ENCODE results near the gene VWC2. TPM values are rescaled to one million over a fixed set of nuclear protein-coding genes. Genes with fewer than 3 reads are reported as not detected.

Gene VWC2
- total RNA-seq, 2 donors from 2014 or later: not detected

DNA sequence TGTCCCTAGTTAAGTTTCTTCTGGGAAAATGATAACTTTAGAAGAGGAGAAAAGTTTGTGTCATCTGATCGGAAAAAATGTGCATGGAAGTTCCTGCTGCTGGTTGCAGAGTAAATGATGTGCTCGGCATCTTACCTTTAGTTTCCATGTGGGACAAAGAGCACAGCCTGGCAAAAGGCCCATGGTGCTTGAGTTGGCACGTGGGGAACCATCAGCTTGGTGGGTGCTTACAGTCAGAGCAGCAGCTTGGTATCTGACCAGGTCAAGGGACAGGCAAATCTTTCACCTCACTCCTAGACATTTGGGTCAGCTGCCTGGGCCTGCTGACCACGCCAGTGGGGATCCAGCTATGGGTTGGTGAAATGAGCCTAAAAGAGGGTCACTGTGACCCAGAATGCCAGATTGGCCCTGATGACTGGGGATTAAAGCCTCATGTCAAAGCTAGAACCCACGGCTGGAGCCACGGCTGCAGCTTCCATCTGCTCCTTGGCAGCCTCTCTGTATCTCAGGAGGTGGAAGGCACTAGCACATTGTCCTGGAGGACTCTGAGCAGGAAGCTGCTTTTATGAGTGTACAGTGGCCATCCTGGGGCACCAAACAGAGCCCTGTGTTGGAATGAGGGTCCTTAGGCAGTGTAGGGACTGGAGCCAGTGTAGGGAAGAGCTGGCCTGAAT is 24.7 kb downstream of the VWC2 start:
- H3K4me3 ChIP-seq: no peak overlapping the region
- ATAC-seq (no peak), DNase-seq (no peak)
- no peak for TF ChIP-seq POLR2A (IDR thresholded peaks at IDR 0.05)
- TF ChIP-seq CTCF (IDR thresholded peaks at IDR 0.05): no peak
- no peaks in the 10 kb centered on the region for H3K9me3 ChIP-seq
- H3K36me3 ChIP-seq (replicated peaks in 1 of 2; ENCODE audit: insufficient read depth in 1 of 2, low read depth in 2 of 2): no peaks in the 10 kb centered on the region
- WGBS, 2 donors: 64 to 74% methylated on average over 6 of the region's 6 CpGs
- H3K4me1 ChIP-seq: no peaks in the 10 kb centered on the region
- H3K27me3 ChIP-seq: no peaks in the 10 kb centered on the region
- H3K27ac ChIP-seq: no peak overlapping the region
- intact Hi-C loops (cut with DNase I): no loop called here

DNA sequence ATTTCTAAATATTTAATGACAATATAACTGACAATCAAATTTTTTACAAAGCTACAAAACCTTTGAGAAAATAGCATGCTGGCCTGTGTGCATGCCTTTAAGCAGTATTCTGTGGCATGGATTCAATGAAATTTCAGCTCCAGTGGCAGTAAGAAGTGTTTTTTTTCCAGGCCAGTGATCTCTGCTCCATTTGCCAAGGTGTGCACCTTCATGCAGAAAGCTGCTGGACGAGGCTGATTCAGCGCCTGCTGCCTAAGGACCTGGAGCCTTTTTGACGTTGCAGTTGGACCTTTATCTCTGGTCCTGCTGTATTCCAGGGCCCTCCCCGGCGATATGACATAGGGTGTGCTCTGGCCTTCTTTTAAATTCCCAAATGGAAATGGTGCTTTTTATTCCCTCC is 26.6 kb downstream of the VWC2 start:
- H3K4me1 ChIP-seq: no peaks in the 10 kb centered on the region
- H3K27ac ChIP-seq: no peak overlapping the region
- H3K36me3 ChIP-seq (replicated peaks in 1 of 2; ENCODE audit: insufficient read depth in 1 of 2, low read depth in 2 of 2): no peaks in the 10 kb centered on the region
- no peaks in the 10 kb centered on the region for H3K27me3 ChIP-seq
- intact Hi-C loops (cut with DNase I): no loop called here
- no peak overlapping the region for H3K4me3 ChIP-seq
- no peaks in the 10 kb centered on the region for H3K9me3 ChIP-seq
- WGBS, 2 donors: 77 to 78% methylated on average over 5 of the region's 5 CpGs
- no peak for DNase-seq
- ATAC-seq: no peak
- TF ChIP-seq POLR2A (IDR thresholded peaks at IDR 0.05) (no peak), CTCF (IDR thresholded peaks at IDR 0.05) (no peak)

- Histone ChIP-seq H3K4me3 (no peak overlapping the region), H3K36me3 (replicated peaks in 1 of 2; ENCODE audit: insufficient read depth in 1 of 2, low read depth in 2 of 2) (no peaks in the 10 kb centered on the region), H3K27ac (no peak overlapping the region), H3K4me1 (no peaks in the 10 kb centered on the region), H3K9me3 (no peaks in the 10 kb centered on the region), H3K27me3 (no peaks in the 10 kb centered on the region)
- WGBS, 2 donors: 91% methylated on average over 15 of the region's 15 CpGs
- intact Hi-C loops (cut with DNase I): no loop called here
- DNase-seq: no peak
- TF ChIP-seq CTCF (IDR thresholded peaks at IDR 0.05) (no peak), POLR2A (IDR thresholded peaks at IDR 0.05) (no peak)
- ATAC-seq: no peak
Measured at GRCh38 chr7:49802600-49802999, 29.2 kb downstream of the VWC2 start.

- 83 to 89% methylated on average over 4 of the region's 4 CpGs for WGBS, 2 donors
- Histone ChIP-seq H3K4me1 (no peaks in the 10 kb centered on the region), H3K27ac (no peak overlapping the region), H3K27me3 (no peaks in the 10 kb centered on the region), H3K36me3 (replicated peaks in 1 of 2; ENCODE audit: insufficient read depth in 1 of 2, low read depth in 2 of 2) (no peaks in the 10 kb centered on the region), H3K9me3 (no peaks in the 10 kb centered on the region), H3K4me3 (no peak overlapping the region)
- TF ChIP-seq CTCF (IDR thresholded peaks at IDR 0.05) (no peak), POLR2A (IDR thresholded peaks at IDR 0.05) (no peak)
- ATAC-seq: no peak
- DNase-seq: no peak
- intact Hi-C loops (cut with DNase I): no loop called here
Measured at GRCh38 chr7:49803812-49804211, 30.4 kb downstream of the VWC2 start.

GRCh38 chr7:49805371-49806007 is 32.1 kb downstream of the VWC2 start:
- H3K4me3 ChIP-seq: no peak overlapping the region
- ATAC-seq: no peak
- DNase-seq: no peak
- no peaks in the 10 kb centered on the region for H3K36me3 ChIP-seq (replicated peaks in 1 of 2; ENCODE audit: insufficient read depth in 1 of 2, low read depth in 2 of 2)
- intact Hi-C loops (cut with DNase I): no loop called here
- no peak for TF ChIP-seq CTCF (IDR thresholded peaks at IDR 0.05)
- WGBS, 2 donors: 61 to 73% methylated on average over 2 of the region's 2 CpGs
- H3K9me3 ChIP-seq: no peaks in the 10 kb centered on the region
- no peaks in the 10 kb centered on the region for H3K27me3 ChIP-seq
- H3K27ac ChIP-seq: no peak overlapping the region
- H3K4me1 ChIP-seq: no peaks in the 10 kb centered on the region

Data from body of pancreas (tissue), 4 donors.